Measurements from ENCODE around the gene GP1BA. TPM values are rescaled to one million over a fixed set of nuclear protein-coding genes. Genes with fewer than 3 reads are reported as not detected.
A peak's percentile ranks its signal among the peaks of the same experiment; 100 is the strongest.

Gene GP1BA
- total RNA-seq, 1 experiment from 2014 or later = 0.15 TPM

DNA sequence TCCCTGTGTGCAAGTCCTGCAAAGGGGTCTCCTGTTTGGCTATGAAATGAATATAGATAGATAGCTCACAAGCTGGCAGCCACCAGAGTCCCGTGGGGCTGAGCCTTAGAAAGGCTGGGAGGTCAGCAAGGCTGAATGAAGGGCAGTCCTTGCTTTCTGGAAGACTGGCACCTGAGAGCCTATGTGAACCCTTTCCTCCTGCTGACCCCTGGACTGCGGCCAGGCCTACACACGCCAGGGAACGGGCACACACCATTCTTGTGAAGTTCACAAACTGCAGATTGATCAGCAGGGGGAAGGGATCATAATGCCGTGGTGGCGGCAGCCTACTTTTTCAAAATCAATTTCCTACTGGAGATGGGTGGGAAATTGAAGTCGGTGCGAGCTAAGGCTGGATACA is 33.7 kb upstream of the GP1BA start:
- Histone ChIP-seq H3K36me3 (ENCODE audit: control insufficient read depth, insufficient read depth, low read length) (no peaks in the 10 kb centered on the region), H3K9me3 (ENCODE audit: control insufficient read depth, insufficient read depth, low read depth, low read length) (no peaks in the 10 kb centered on the region), H3K4me3 (ENCODE audit: low read depth in 2 of 2, low read length in 2 of 2) (no peak overlapping the region), H3K4me1 (ENCODE audit: control insufficient read depth, insufficient read depth, low read length) (no peaks in the 10 kb centered on the region; the same call in 1 of the 2 replicates), H3K27ac (ENCODE audit: low read length) (no peak overlapping the region), H3K27me3 (ENCODE audit: control insufficient read depth, insufficient read depth, low read length) (no peaks in the 10 kb centered on the region)
- no TSS peak for BruUV-seq (replicated peaks)
- intact Hi-C loops (cut with micrococcal nuclease; ENCODE audit: unreplicated experiment) = no loop called here
- DNase-seq (ENCODE audit: low read depth, low spot score) = no peak
- ChIA-PET CTCF (no interaction called here), POLR2A (no interaction called here)
- no peak for ATAC-seq
- TF ChIP-seq POLR2AphosphoS5 (IDR thresholded peaks at IDR 0.05; ENCODE audit: low read depth, low read length) = no peak
- TF ChIP-seq, protein P1, sequence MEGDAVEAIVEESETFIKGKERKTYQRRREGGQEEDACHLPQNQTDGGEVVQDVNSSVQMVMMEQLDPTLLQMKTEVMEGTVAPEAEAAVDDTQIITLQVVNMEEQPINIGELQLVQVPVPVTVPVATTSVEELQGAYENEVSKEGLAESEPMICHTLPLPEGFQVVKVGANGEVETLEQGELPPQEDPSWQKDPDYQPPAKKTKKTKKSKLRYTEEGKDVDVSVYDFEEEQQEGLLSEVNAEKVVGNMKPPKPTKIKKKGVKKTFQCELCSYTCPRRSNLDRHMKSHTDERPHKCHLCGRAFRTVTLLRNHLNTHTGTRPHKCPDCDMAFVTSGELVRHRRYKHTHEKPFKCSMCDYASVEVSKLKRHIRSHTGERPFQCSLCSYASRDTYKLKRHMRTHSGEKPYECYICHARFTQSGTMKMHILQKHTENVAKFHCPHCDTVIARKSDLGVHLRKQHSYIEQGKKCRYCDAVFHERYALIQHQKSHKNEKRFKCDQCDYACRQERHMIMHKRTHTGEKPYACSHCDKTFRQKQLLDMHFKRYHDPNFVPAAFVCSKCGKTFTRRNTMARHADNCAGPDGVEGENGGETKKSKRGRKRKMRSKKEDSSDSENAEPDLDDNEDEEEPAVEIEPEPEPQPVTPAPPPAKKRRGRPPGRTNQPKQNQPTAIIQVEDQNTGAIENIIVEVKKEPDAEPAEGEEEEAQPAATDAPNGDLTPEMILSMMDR (IDR thresholded peaks at IDR 0.05) = no peak
- TF ChIP-seq TCF7L2 (IDR thresholded peaks at IDR 0.05; ENCODE audit: low read depth, low read length) = no peak
- TF ChIP-seq SIN3A (IDR thresholded peaks at IDR 0.05; ENCODE audit: borderline replicate concordance, insufficient read depth, low read depth, low read length) = no peak
- TF ChIP-seq, protein P2, sequence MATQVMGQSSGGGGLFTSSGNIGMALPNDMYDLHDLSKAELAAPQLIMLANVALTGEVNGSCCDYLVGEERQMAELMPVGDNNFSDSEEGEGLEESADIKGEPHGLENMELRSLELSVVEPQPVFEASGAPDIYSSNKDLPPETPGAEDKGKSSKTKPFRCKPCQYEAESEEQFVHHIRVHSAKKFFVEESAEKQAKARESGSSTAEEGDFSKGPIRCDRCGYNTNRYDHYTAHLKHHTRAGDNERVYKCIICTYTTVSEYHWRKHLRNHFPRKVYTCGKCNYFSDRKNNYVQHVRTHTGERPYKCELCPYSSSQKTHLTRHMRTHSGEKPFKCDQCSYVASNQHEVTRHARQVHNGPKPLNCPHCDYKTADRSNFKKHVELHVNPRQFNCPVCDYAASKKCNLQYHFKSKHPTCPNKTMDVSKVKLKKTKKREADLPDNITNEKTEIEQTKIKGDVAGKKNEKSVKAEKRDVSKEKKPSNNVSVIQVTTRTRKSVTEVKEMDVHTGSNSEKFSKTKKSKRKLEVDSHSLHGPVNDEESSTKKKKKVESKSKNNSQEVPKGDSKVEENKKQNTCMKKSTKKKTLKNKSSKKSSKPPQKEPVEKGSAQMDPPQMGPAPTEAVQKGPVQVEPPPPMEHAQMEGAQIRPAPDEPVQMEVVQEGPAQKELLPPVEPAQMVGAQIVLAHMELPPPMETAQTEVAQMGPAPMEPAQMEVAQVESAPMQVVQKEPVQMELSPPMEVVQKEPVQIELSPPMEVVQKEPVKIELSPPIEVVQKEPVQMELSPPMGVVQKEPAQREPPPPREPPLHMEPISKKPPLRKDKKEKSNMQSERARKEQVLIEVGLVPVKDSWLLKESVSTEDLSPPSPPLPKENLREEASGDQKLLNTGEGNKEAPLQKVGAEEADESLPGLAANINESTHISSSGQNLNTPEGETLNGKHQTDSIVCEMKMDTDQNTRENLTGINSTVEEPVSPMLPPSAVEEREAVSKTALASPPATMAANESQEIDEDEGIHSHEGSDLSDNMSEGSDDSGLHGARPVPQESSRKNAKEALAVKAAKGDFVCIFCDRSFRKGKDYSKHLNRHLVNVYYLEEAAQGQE (IDR thresholded peaks at IDR 0.05; ENCODE audit: insufficient read depth in 1 of 2, low read depth in 2 of 2, low read length in 1 of 2) = no peak
- in situ Hi-C loops (cut with HindIII; ENCODE audit: low pct_unique_long_range_greater_than_20kb, low sequenced_read_pairs) = no loop called here

DNA sequence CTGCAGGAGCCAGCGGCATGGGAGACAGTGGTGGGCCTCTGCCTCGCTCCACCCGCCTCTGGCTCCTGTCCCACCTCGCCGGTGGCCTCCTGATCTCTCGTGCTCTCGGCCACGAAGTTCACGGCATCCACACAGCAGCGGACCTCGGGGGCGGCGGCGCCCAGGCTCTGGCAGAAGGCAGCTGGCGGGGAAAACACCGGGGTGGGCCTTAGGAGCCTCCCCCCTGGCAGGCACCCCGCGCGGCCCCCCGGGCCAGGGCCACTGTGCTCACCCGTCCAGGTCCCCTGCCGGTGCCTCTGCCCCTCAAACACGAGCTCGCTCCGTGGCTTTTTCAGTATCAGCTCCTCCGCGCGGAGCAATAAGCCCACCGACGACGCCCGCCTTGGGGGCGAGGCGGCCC is 33.1 kb upstream of the GP1BA start:
- Histone ChIP-seq H3K4me1 (ENCODE audit: control insufficient read depth, insufficient read depth, low read length) (no peaks in the 10 kb centered on the region; the same call in 1 of the 2 replicates), H3K4me3 (ENCODE audit: low read depth in 2 of 2, low read length in 2 of 2) (peak overlapping the region; percentile 44 to 61), H3K27me3 (ENCODE audit: control insufficient read depth, insufficient read depth, low read length) (no peaks in the 10 kb centered on the region), H3K27ac (ENCODE audit: low read length) (no peak overlapping the region), H3K36me3 (ENCODE audit: control insufficient read depth, insufficient read depth, low read length) (no peaks in the 10 kb centered on the region), H3K9me3 (ENCODE audit: control insufficient read depth, insufficient read depth, low read depth, low read length) (no peaks in the 10 kb centered on the region)
- TF ChIP-seq POLR2AphosphoS5 (IDR thresholded peaks at IDR 0.05; ENCODE audit: low read depth, low read length) (no peak), TCF7L2 (IDR thresholded peaks at IDR 0.05; ENCODE audit: low read depth, low read length) (no peak), SIN3A (IDR thresholded peaks at IDR 0.05; ENCODE audit: borderline replicate concordance, insufficient read depth, low read depth, low read length) (no peak)
- TF ChIP-seq, protein P1 (IDR thresholded peaks at IDR 0.05) = no peak
- TF ChIP-seq, protein P2 (IDR thresholded peaks at IDR 0.05; ENCODE audit: insufficient read depth in 1 of 2, low read depth in 2 of 2, low read length in 1 of 2) = no peak
- CTCF ChIA-PET = interaction anchor here (0.8 kb wide), 1 partner anchor 10 kb away, joined by 4 read pairs; no protein-coding TSS in a partner anchor
- in situ Hi-C loops (cut with HindIII; ENCODE audit: low pct_unique_long_range_greater_than_20kb, low sequenced_read_pairs) = no loop called here
- no TSS peak for BruUV-seq (replicated peaks)
- ATAC-seq (no peak), DNase-seq (ENCODE audit: low read depth, low spot score) (no peak)
- POLR2A ChIA-PET = no interaction called here
- intact Hi-C loops (cut with micrococcal nuclease; ENCODE audit: unreplicated experiment) = no loop called here
